Liver (tissue), 9 donors: Measurements from ENCODE around the gene SLC51B. TPM values are rescaled to one million over a fixed set of nuclear protein-coding genes. Genes with fewer than 3 reads are reported as not detected.

ENCODE experiments used
- DNase-seq: peaks from one replicate; pipeline ENCODE4 v3.0.0-alpha.2; 2017; ENCODE audit warnings: low spot score
- H3K27ac ChIP-seq, 2 donors: one replicate each; pipeline ENCODE4 v1.7.0; 2013; ENCODE audit warnings: inconsistent platforms in 2 of 2, low read length in 2 of 2, control low read depth in 1 of 2, low read depth in 1 of 2, mild to moderate bottlenecking in 1 of 2
- H3K27me3 ChIP-seq, 4 donors: one replicate each; pipeline versions ENCODE4 v1.6.1 to v1.7.0; 2013; ENCODE audit warnings: low read length in 3 of 4, inconsistent platforms in 1 of 4, mild to moderate bottlenecking in 1 of 4, moderate library complexity in 1 of 4; ENCODE audit not compliant: control insufficient read depth in 4 of 4, insufficient read depth in 4 of 4
- H3K36me3 ChIP-seq, 4 donors: one replicate each; pipeline versions ENCODE4 v1.6.1 to v1.7.0; 2013; ENCODE audit warnings: low read length in 3 of 4, mild to moderate bottlenecking in 3 of 4, low read depth in 1 of 4, moderate library complexity in 1 of 4; ENCODE audit not compliant: control insufficient read depth in 4 of 4, insufficient read depth in 3 of 4
- H3K4me1 ChIP-seq, 4 donors: one replicate each; pipeline versions ENCODE4 v1.6.1 to v1.7.0; 2013; ENCODE audit warnings: low read length in 3 of 4, mild to moderate bottlenecking in 3 of 4, moderate library complexity in 1 of 4; ENCODE audit not compliant: control insufficient read depth in 4 of 4, insufficient read depth in 4 of 4
- H3K4me3 ChIP-seq, 3 donors: one replicate each; pipeline versions ENCODE4 v1.6.1 to v1.7.0; 2013; ENCODE audit warnings: low read length in 3 of 3, control low read depth in 1 of 3, low read depth in 1 of 3, mild to moderate bottlenecking in 1 of 3
- H3K9ac ChIP-seq, 2 donors: one replicate each; pipeline ENCODE4 v1.7.0; 2013; ENCODE audit warnings: low read length in 2 of 2, mild to moderate bottlenecking in 2 of 2, moderate library complexity in 2 of 2, control low read depth in 1 of 2, low read depth in 1 of 2
- H3K9me3 ChIP-seq, 4 donors: one replicate each; pipeline versions ENCODE4 v1.6.1 to v1.7.0; 2013; ENCODE audit warnings: low read length in 3 of 4; ENCODE audit not compliant: control insufficient read depth in 4 of 4
- EGR1 ChIP-seq, 2 donors: IDR thresholded peaks; 2 replicates each; pipeline ENCODE4 v1.6.1; 2016 to 2018; ENCODE audit warnings: antibody characterized with exemption in 2 of 2, low read depth in 2 of 2
- FOXA1 ChIP-seq: IDR thresholded peaks from 2 replicates; pipeline ENCODE4 v1.6.1; 2016; ENCODE audit warnings: antibody characterized with exemption
- FOXA2 ChIP-seq: IDR thresholded peaks from 2 replicates; pipeline ENCODE4 v1.6.1; 2016; ENCODE audit warnings: antibody characterized with exemption
- GABPA ChIP-seq, 2 donors: IDR thresholded peaks in 1 of 2; conservative IDR thresholded peaks in 1 of 2; 2 replicates each; pipeline ENCODE4 v1.6.1; 2016; ENCODE audit warnings: antibody characterized with exemption in 2 of 2, mild to moderate bottlenecking in 1 of 2, moderate library complexity in 1 of 2
- HNF4A ChIP-seq, 2 donors: conservative IDR thresholded peaks; 2 replicates each; pipeline ENCODE4 v1.6.1; 2016; ENCODE audit warnings: antibody characterized with exemption in 2 of 2, mild to moderate bottlenecking in 2 of 2
- HNF4G ChIP-seq: IDR thresholded peaks from 2 replicates; pipeline ENCODE4 v1.6.1; 2016; ENCODE audit warnings: antibody characterized with exemption
- JUND ChIP-seq, 2 donors: IDR thresholded peaks; 2 replicates each; pipeline ENCODE4 v1.6.1; 2016; ENCODE audit warnings: antibody characterized with exemption in 2 of 2
- NR2F2 ChIP-seq: IDR thresholded peaks from 2 replicates; pipeline ENCODE4 v1.6.1; 2016; ENCODE audit warnings: antibody characterized with exemption
- RAD21 ChIP-seq, 2 donors: IDR thresholded peaks; 2 replicates each; pipeline ENCODE4 v1.6.1; 2016; ENCODE audit warnings: antibody characterized with exemption in 2 of 2, mild to moderate bottlenecking in 2 of 2
- RXRA ChIP-seq, 2 donors: IDR thresholded peaks; 2 replicates each; pipeline ENCODE4 v1.6.1; 2017 to 2018; ENCODE audit warnings: antibody characterized with exemption in 2 of 2, mild to moderate bottlenecking in 1 of 2
- SP1 ChIP-seq: IDR thresholded peaks from 2 replicates; pipeline ENCODE4 v1.6.1; 2018; ENCODE audit warnings: antibody characterized with exemption, mild to moderate bottlenecking
- TAF1 ChIP-seq: conservative IDR thresholded peaks from 2 replicates; pipeline ENCODE4 v1.6.1; 2016; ENCODE audit warnings: antibody characterized with exemption, mild to moderate bottlenecking
- YY1 ChIP-seq: IDR thresholded peaks from 2 replicates; pipeline ENCODE4 v1.6.1; 2016; ENCODE audit warnings: antibody characterized with exemption, mild to moderate bottlenecking
- WGBS: extraction: QIAGEN DNeasy Blood & Tissue Kit; methylation state at CpG from one replicate; pipeline ENCODE4 v1.1.7; 2013; 5-methylcytosine and 5-hydroxymethylcytosine counted together
- polyA plus RNA-seq, 2 donors: library from polyadenylated mRNA; stranded (reverse) in 1 of 2; unstranded in 1 of 2; fragments of 200-250 nt in 1 of 2; fragments of >200 nt in 1 of 2; fragmentation: Nextera tagmentation in 1 of 2; extraction: Ambion mirVana in 1 of 2; gene quantifications; one replicate each; pipeline versions ENCODE4 v1.2.1 to v1.2.3, GENCODE V29; 2013 to 2015
- total RNA-seq, 2 donors: library from RNA; depleted of rRNA; stranded (reverse); fragments of >200 nt; gene quantifications; one replicate each; pipeline ENCODE4 v1.2.3, GENCODE V29; 2014
- TF ChIP-seq, protein P1 (sequence below): fragments of 150-350 bp; IDR thresholded peaks from 2 replicates; pipeline ENCODE4 v1.5.1; 2017; ENCODE audit warnings: improper control_type of control experiment, low read depth, low read length; ENCODE audit not compliant: missing input control
- TF ChIP-seq, protein P2 (sequence below): IDR thresholded peaks from 2 replicates; pipeline ENCODE4 v1.6.1; 2016; ENCODE audit warnings: antibody characterized with exemption
- TF ChIP-seq, protein P3 (sequence below): IDR thresholded peaks from 2 replicates; pipeline ENCODE4 v1.6.1; 2016; ENCODE audit warnings: antibody characterized with exemption
- TF ChIP-seq, protein P4 (sequence below): IDR thresholded peaks from 2 replicates; pipeline ENCODE4 v1.6.1; 2016; ENCODE audit warnings: antibody characterized with exemption
- TF ChIP-seq, protein P5 (sequence below): IDR thresholded peaks from 2 replicates; pipeline ENCODE4 v1.6.1; 2016; ENCODE audit warnings: antibody characterized with exemption, mild to moderate bottlenecking
- donor health status: healthy.
- donor health status: healthy.
- donor health status: healthy.
- donor health status: healthy.
- donor health status: healthy.

SLC51B gene
- total and polyA plus RNA-seq, 4 donors, result 0.25 to 2.1 (median 1.1) TPM

DNA sequence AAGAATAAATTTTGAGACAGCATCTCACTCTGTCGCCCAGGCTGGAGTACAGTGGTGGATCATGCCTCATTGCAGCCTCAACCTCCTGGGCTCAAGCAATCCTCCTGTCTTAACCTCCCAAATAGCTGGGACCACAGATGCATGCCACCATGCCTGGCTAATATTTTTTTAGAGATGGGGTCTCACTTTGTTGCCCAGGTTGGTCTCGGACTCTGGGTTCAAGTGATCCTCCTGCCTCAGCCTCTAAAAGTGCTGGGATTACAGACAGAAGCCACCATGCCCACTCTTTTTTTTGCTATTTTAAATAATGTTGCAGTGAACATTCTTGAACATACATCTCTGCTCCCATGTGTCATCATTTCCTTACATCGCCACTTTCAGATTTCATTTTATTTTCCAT, 6.8 kb upstream of the SLC51B start:
- no peaks in the 10 kb centered on the region for H3K36me3 ChIP-seq
- no peaks in the 10 kb centered on the region for H3K27me3 ChIP-seq
- H3K9ac ChIP-seq, result no peak overlapping the region
- WGBS, result 95% methylated on average over 3 of the region's 3 CpGs
- no peak for TF ChIP-seq FOXA1
- no peak for TF ChIP-seq HNF4G
- no peak for TF ChIP-seq JUND (IDR thresholded peaks at IDR 0.05)
- TF ChIP-seq, protein P1, sequence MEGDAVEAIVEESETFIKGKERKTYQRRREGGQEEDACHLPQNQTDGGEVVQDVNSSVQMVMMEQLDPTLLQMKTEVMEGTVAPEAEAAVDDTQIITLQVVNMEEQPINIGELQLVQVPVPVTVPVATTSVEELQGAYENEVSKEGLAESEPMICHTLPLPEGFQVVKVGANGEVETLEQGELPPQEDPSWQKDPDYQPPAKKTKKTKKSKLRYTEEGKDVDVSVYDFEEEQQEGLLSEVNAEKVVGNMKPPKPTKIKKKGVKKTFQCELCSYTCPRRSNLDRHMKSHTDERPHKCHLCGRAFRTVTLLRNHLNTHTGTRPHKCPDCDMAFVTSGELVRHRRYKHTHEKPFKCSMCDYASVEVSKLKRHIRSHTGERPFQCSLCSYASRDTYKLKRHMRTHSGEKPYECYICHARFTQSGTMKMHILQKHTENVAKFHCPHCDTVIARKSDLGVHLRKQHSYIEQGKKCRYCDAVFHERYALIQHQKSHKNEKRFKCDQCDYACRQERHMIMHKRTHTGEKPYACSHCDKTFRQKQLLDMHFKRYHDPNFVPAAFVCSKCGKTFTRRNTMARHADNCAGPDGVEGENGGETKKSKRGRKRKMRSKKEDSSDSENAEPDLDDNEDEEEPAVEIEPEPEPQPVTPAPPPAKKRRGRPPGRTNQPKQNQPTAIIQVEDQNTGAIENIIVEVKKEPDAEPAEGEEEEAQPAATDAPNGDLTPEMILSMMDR, result no peak
- TF ChIP-seq YY1, result no peak
- TF ChIP-seq RAD21 (IDR thresholded peaks at IDR 0.05), result no peak
- no peak for TF ChIP-seq GABPA (IDR thresholded peaks at IDR 0.05 in 1 of 2, conservative IDR thresholded peaks at IDR 0.05 in 1 of 2)
- TF ChIP-seq, protein P2, sequence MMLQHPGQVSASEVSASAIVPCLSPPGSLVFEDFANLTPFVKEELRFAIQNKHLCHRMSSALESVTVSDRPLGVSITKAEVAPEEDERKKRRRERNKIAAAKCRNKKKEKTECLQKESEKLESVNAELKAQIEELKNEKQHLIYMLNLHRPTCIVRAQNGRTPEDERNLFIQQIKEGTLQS, result no peak
- TF ChIP-seq, protein P3, sequence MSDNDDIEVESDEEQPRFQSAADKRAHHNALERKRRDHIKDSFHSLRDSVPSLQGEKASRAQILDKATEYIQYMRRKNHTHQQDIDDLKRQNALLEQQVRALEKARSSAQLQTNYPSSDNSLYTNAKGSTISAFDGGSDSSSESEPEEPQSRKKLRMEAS, result no peak
- no peak for TF ChIP-seq SP1
- TF ChIP-seq HNF4A (conservative IDR thresholded peaks at IDR 0.05), result no peak
- no peak for TF ChIP-seq EGR1 (IDR thresholded peaks at IDR 0.05; ENCODE audit: low read depth in 2 of 2)
- TF ChIP-seq NR2F2, result no peak
- TF ChIP-seq, protein P4, sequence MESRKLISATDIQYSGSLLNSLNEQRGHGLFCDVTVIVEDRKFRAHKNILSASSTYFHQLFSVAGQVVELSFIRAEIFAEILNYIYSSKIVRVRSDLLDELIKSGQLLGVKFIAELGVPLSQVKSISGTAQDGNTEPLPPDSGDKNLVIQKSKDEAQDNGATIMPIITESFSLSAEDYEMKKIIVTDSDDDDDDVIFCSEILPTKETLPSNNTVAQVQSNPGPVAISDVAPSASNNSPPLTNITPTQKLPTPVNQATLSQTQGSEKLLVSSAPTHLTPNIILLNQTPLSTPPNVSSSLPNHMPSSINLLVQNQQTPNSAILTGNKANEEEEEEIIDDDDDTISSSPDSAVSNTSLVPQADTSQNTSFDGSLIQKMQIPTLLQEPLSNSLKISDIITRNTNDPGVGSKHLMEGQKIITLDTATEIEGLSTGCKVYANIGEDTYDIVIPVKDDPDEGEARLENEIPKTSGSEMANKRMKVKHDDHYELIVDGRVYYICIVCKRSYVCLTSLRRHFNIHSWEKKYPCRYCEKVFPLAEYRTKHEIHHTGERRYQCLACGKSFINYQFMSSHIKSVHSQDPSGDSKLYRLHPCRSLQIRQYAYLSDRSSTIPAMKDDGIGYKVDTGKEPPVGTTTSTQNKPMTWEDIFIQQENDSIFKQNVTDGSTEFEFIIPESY, result no peak
- TF ChIP-seq FOXA2, result no peak
- no peak for TF ChIP-seq TAF1
- no peak for TF ChIP-seq RXRA (IDR thresholded peaks at IDR 0.05)
- TF ChIP-seq, protein P5, sequence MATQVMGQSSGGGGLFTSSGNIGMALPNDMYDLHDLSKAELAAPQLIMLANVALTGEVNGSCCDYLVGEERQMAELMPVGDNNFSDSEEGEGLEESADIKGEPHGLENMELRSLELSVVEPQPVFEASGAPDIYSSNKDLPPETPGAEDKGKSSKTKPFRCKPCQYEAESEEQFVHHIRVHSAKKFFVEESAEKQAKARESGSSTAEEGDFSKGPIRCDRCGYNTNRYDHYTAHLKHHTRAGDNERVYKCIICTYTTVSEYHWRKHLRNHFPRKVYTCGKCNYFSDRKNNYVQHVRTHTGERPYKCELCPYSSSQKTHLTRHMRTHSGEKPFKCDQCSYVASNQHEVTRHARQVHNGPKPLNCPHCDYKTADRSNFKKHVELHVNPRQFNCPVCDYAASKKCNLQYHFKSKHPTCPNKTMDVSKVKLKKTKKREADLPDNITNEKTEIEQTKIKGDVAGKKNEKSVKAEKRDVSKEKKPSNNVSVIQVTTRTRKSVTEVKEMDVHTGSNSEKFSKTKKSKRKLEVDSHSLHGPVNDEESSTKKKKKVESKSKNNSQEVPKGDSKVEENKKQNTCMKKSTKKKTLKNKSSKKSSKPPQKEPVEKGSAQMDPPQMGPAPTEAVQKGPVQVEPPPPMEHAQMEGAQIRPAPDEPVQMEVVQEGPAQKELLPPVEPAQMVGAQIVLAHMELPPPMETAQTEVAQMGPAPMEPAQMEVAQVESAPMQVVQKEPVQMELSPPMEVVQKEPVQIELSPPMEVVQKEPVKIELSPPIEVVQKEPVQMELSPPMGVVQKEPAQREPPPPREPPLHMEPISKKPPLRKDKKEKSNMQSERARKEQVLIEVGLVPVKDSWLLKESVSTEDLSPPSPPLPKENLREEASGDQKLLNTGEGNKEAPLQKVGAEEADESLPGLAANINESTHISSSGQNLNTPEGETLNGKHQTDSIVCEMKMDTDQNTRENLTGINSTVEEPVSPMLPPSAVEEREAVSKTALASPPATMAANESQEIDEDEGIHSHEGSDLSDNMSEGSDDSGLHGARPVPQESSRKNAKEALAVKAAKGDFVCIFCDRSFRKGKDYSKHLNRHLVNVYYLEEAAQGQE, result no peak
- no peak overlapping the region for H3K4me3 ChIP-seq
- no peak overlapping the region for H3K27ac ChIP-seq
- peaks cover 0 to 7% (median 5%) of the 10 kb centered on the region in 4 donors for H3K4me1 ChIP-seq
- no peaks in the 10 kb centered on the region for H3K9me3 ChIP-seq
- DNase-seq, result no peak
